HG03520 (cell line): ENCODE measurements around the gene SOX2.

Experiments
- ATAC-seq: cut with Tn5 transposase; IDR thresholded peaks from one replicate; pipeline ENCODE4 v1.9.1; 2021; ENCODE audit warnings: mild to moderate bottlenecking, moderate library complexity; ENCODE audit not compliant: unreplicated experiment

Gene SOX2

GRCh38 chr3:181704421-181705085 is 7.2 kb upstream of the SOX2 start:
- no peak for ATAC-seq

GRCh38 chr3:181705086-181705480 is 6.6 kb upstream of the SOX2 start:
- no peak for ATAC-seq

- no peak for ATAC-seq
Observed at GRCh38 chr3:181707980-181708379, 3.7 kb upstream of the SOX2 start.

GRCh38 chr3:181709537-181710279 is 2.0 kb upstream of the SOX2 start:
- ATAC-seq, result no peak

- no peak for ATAC-seq
Observed at GRCh38 chr3:181710345-181711291, 1.1 kb upstream of the SOX2 start.

- ATAC-seq, result no peak
Observed at GRCh38 chr3:181712226-181712552, 464 bp downstream of the SOX2 start.

GRCh38 chr3:181712553-181713279 is 991 bp downstream of the SOX2 start:
- ATAC-seq, result no peak

- no peak for ATAC-seq
Observed at GRCh38 chr3:181713280-181713647, 1.5 kb downstream of the SOX2 start.

- no peak for ATAC-seq
Observed at GRCh38 chr3:181713676-181714612, 2.2 kb downstream of the SOX2 start.

GRCh38 chr3:181715571-181716340 is 4.0 kb downstream of the SOX2 start:
- ATAC-seq, result no peak

- ATAC-seq, result no peak
Observed at GRCh38 chr3:181716966-181717365, 5.2 kb downstream of the SOX2 start.

- no peak for ATAC-seq
Observed at GRCh38 chr3:181717549-181718171, 5.9 kb downstream of the SOX2 start.

GRCh38 chr3:181718369-181718768 is 6.6 kb downstream of the SOX2 start:
- ATAC-seq, result no peak

GRCh38 chr3:181718987-181719911 is 7.5 kb downstream of the SOX2 start:
- ATAC-seq, result no peak

GRCh38 chr3:181719991-181720680 is 8.4 kb downstream of the SOX2 start:
- no peak for ATAC-seq

GRCh38 chr3:181721046-181721875 is 9.5 kb downstream of the SOX2 start:
- ATAC-seq, result no peak
